K562 (cell line): Measurements from ENCODE around the gene VAMP4.

Experiments
- REST ChIP-seq, 2 experiments: fragments of 450-650 bp; formaldehyde crosslinking in 1 of 2; IDR thresholded peaks; 2 replicates each; pipeline versions ENCODE4 v1.4.0 to v1.6.1; 2014 to 2020; ENCODE audit warnings: mild to moderate bottlenecking in 2 of 2, borderline replicate concordance in 1 of 2, low read depth in 1 of 2
- SIN3A ChIP-seq, 2 experiments: fragments of 150-350 bp in 1 of 2; IDR thresholded peaks; 2 replicates each; pipeline ENCODE4 v1.6.1; 2011 to 2016; ENCODE audit warnings: borderline replicate concordance in 2 of 2, low read depth in 2 of 2, low read length in 2 of 2, mild to moderate bottlenecking in 2 of 2, moderate library complexity in 2 of 2; ENCODE audit not compliant: control insufficient read depth in 1 of 2
- TCF3 ChIP-seq: sonication (generic); formaldehyde crosslinking; IDR thresholded peaks from 2 replicates; pipeline ENCODE4 v1.4.0; 2020; ENCODE audit warnings: mild to moderate bottlenecking, missing genetic modification reagents
- TF ChIP-seq, protein P1 (sequence below): sonication (generic); formaldehyde crosslinking; IDR thresholded peaks from 2 replicates; pipeline ENCODE4 v1.9.0; 2022; ENCODE audit warnings: mild to moderate bottlenecking, missing genetic modification reagents
- TF ChIP-seq, protein P2 (sequence below), 3 experiments: IDR thresholded peaks in 2 of 3; conservative IDR thresholded peaks in 1 of 3; 2 replicates each; pipeline ENCODE4 v1.5.1; 2011 to 2012; ENCODE audit warnings: low read length in 3 of 3, mild to moderate bottlenecking in 3 of 3, control low read depth in 2 of 3, improper control_type of control experiment in 1 of 3, inconsistent platforms in 1 of 3, low read depth in 1 of 3, mixed read lengths in 1 of 3, moderate library complexity in 1 of 3; ENCODE audit not compliant: insufficient read depth in 2 of 3

GRCh38 chr1:171741872-171742576 lies at the start of gene VAMP4:
- TF ChIP-seq REST (IDR thresholded peaks at IDR 0.05; ENCODE audit: borderline replicate concordance) (peak; percentile 99), REST (CRISPR knock-in tag; IDR thresholded peaks at IDR 0.05; ENCODE audit: low read depth) (no peak), SIN3A (IDR thresholded peaks at IDR 0.05; ENCODE audit: borderline replicate concordance in 2 of 2, control insufficient read depth in 1 of 2, low read depth in 2 of 2, low read length in 2 of 2) (peak; percentile 55 to 98; a peak in 3 of 4 replicates), TCF3 (CRISPR knock-in tag) (no peak)
- TF ChIP-seq, protein P1, sequence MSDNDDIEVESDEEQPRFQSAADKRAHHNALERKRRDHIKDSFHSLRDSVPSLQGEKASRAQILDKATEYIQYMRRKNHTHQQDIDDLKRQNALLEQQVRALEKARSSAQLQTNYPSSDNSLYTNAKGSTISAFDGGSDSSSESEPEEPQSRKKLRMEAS (CRISPR knock-in tag), result no peak
- TF ChIP-seq, protein P2, sequence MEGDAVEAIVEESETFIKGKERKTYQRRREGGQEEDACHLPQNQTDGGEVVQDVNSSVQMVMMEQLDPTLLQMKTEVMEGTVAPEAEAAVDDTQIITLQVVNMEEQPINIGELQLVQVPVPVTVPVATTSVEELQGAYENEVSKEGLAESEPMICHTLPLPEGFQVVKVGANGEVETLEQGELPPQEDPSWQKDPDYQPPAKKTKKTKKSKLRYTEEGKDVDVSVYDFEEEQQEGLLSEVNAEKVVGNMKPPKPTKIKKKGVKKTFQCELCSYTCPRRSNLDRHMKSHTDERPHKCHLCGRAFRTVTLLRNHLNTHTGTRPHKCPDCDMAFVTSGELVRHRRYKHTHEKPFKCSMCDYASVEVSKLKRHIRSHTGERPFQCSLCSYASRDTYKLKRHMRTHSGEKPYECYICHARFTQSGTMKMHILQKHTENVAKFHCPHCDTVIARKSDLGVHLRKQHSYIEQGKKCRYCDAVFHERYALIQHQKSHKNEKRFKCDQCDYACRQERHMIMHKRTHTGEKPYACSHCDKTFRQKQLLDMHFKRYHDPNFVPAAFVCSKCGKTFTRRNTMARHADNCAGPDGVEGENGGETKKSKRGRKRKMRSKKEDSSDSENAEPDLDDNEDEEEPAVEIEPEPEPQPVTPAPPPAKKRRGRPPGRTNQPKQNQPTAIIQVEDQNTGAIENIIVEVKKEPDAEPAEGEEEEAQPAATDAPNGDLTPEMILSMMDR (IDR thresholded peaks at IDR 0.05 in 2 of 3, conservative IDR thresholded peaks at IDR 0.05 in 1 of 3; ENCODE audit: insufficient read depth in 2 of 3, low read depth in 1 of 3, low read length in 3 of 3), result peak in 1 of 3 experiments; percentile 14; a peak in 2 of 6 replicates
